SIG-M5 (cell line): Measurements from ENCODE around the gene GAS7.

Experiments
- DNase-seq: peaks from one replicate; lab custom pipeline; 2025; lab: John Stamatoyannopoulos, UW

The GAS7 gene

DNA sequence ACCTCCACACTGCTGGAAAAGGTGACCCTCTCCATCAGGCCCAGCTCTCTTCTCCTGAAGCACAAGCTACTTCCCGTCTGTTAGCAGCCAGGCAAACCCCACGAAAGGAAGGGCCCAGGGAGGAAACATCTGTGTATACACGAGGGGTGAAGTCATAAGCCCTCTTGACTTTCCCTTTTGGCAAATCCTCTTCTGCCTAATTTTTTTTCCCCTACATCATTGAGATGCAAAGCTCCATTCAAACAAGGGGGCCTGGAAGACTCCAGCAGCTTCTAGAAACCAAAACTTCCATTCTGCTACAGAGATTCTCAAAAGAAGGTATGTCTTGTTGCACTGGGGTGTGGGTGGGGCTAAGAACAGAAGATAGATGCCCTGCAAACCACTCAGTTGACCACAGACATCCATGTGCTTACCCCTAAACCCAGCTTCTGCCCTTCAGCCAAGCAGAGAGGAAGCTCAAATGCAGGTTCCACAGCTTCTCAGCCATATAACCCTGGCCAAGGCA lies 147.8 kb downstream of the GAS7 start:
- no peak for DNase-seq

DNA sequence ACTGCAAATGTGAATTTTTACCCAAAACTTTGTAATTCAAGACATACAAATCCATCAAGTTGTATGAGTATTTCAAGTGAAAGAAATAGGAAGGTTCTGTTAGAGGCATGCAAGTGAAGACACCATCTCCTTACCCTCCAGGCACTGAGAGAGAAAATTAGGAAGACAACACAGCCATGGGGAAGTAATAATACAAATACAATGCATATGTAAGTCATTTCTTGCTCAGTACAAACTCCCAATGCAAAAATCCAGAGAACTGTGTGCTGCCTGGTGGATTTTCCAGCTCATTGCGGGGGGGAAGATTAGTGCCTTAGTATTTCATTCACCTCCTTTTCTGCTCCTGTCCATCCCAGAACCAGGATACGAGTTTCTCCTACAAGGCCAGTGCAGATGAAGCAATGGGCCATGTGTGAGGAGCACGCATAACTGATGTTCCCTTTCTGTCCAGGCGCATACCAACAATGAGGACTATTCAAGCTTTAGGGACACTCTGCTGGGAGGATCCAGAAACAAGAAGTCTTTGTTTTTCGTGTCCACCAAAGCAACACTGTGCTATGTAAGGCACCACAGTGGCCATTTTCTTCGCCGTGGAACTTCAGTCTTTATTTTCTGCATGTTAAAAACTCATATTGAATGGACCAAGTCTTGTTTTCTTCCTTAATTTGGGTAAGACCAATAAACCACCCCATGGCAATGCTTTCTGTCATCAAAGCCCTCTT lies 149.6 kb downstream of the GAS7 start:
- DNase-seq: no peak

DNA sequence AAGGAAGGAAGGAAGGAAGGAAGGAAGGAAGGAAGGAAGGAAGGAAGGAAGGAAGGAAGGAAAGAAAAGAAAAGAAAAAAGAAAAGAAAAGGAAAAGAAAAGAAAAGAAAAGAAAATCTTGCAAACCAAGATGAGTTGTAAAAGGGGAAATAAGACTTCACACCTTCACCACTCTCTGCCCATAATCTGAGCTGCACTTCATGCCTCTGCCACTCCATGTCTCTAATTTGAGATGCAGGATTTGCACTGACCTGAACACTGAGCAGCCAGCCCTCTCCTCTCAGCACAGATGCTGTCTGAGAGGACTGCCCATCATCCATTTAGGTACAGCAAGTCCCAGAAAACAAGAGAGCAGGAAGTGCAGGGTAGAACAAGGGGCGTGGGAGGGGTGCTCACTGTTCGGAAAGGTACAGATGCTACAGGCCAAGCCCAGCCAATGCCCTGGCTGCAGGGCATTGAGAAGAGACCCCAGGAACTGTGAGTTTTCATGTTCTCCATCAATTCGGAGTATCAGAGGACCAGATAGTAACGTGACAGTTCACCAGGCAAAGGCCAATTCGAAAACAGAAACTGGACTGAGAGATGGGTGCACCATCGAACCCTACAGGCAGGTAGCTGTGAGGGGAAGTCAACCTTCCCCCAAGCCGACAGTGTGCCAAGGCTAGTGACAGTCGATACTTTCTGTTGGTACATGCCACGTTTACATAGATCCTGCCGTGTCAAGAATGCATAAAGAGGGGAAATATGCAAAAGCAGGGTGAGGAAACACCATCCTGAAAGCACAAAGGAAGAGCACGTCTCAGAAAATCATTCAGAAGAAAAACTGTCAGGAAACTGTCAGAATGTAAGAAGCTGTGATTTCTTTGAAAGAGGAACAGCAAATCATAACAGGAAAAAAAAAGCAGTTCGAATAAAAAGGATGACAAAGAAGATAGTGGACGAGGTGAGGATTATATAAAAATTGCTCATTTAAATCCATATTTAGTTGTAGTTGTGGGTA lies 151.3 kb downstream of the GAS7 start:
- DNase-seq: no peak

DNA sequence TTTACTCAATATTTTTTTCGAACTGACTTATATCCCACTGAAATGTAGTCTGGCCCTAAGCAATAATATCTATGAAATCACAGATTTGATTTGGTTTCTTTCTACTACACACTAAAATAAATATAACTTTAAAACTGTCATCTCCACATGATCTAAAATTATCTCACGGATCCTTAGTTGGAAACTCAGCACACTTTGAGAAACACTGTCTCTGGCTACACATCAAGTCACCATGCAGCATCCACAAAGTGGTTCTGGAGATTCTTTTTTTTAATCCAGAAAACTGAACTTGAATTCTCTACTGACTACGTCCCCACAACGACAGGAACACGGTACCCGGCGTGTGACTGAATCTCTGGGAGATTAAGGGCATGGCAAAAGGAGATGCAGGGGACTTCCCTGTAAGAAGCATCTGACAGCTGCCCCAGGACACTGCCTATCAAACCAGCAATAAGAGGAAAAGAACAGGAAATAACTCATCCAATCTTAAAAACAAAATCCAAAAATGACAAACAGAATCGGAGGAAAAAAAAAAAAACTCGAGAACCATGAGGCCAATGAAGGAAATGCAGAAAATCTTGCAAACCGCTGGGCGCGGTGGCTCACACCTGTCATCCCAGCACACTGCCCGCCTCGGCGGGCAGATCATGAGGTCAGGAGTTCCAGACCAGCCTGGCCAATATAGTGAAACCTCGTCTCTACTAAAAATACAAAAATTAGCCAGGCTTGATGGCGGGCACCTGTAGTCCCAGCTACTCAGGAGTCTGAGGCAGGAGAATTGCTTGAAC lies 152.3 kb downstream of the GAS7 start:
- no peak for DNase-seq

DNA sequence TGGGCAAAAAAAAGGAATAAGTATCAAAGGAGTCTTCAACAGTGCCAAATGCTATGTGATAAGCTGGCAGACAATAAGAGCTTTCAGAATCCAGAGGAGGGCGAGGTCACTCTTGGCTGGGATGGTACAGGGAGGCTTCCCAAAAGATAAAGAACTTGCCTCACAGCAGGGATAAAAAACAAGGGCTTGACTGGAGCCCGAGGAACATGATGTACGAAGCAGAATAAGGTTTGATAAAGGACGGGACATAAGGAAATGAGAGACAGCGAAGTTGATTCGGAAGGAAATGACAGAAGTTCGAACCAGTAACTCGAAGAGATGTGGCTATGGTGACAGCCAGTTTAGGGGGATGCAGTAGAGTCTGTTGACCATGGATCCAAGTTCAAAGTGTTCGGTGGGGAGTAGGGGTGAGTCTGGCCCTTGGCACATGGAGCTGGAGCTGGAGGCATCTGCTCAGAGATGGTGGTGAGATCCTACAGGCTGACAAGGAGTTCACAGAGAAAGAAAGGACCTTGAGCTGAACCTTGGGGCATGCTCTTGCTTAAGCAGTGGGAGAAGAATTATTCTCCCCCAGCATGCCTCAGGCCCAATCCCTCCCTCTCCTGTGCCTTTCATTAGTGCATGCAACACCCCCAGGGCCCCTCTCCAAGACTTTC lies 155.7 kb downstream of the GAS7 start:
- no peak for DNase-seq

DNA sequence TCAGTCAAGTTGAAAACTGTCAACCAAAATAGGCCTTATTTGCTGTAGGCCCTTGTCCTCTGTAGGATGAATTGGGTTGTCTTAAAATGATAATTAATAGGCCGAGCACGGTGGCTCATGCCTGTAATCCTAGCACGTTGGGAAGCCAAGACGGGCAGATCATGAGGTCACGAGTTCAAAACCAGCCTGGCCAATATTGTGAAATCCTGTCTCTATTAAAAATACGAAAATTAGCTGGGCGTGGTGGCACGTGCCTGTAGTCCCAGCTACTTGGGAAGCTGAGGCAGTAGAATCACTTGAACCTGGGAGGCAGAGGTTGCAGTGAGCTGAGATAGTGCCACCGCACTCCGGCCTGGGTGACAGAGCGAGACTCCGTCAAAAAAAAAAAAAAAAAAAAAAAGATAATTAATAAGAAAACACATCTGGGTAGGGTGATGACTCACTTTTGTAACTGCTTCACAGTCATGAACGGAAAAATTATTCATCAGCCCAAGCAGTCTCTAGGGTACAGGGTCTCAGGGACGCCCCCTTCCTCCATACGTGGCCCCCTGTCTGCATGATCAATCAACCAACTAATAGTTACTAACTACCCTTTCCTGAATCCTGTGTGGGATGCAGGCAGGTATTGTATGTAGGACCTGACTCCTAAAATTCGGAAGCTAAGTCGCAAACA lies 156.4 kb downstream of the GAS7 start:
- no peak for DNase-seq

DNA sequence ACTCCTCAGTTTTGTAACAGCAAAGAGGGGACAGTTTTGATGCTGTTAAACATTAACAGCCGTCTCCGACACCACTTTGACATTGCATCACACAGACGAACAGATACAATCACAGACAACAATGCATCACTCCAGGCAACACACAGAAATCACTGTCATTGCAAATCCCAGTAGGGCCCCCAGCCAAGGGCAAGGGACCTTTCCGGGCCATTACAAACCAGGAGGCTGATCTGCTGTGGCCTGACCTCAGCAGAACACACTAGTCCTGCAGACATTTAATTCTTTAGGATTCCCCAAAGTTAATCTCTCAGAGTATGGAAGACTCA lies 157.2 kb downstream of the GAS7 start:
- no peak for DNase-seq

DNA sequence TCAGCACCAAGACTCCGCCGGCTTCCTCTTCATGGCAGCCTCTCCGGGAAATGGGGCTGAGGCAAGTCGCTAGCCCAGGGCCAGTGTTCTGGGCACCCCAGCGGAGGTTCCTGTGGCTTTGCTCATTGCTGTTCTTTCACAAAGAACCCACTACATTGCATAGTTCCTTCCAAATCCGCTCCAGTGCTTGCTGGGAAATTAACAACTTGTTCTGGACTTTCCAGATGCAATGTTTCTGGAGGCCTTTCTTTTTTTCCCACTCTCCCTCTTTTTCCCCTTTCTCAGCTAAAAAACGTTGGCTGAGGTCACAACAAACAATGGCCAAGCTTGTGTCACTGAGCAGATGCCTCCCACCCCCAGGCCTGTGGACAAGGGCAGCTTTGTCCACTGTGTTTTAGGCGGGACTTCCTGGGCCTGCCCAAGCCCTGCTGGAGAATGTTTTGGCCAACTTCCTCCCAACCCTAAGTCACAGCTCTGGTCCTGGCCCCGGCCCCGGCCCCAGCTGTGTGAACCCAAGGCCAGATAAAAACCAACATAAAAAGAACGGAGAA lies 161.8 kb downstream of the GAS7 start:
- no peak for DNase-seq

DNA sequence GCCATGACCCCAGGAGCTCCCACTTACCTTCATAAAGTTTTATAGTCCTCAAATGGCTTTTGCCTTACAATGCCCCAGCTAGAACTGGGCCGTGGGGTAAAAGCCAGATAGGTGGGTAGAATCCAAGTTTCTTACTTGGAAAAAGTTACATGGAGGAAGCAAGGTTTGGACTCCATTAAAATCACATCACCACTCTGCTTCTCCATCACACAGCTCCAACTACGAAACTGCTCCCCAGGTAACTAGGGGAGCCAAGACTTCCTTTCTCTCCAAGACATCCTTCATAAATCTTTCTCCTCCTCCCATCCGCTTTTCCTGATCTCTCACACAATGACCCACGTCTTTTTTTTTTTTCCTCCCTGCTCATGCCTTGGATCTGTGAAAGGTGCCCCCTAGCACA lies 162.5 kb downstream of the GAS7 start:
- DNase-seq: no peak

DNA sequence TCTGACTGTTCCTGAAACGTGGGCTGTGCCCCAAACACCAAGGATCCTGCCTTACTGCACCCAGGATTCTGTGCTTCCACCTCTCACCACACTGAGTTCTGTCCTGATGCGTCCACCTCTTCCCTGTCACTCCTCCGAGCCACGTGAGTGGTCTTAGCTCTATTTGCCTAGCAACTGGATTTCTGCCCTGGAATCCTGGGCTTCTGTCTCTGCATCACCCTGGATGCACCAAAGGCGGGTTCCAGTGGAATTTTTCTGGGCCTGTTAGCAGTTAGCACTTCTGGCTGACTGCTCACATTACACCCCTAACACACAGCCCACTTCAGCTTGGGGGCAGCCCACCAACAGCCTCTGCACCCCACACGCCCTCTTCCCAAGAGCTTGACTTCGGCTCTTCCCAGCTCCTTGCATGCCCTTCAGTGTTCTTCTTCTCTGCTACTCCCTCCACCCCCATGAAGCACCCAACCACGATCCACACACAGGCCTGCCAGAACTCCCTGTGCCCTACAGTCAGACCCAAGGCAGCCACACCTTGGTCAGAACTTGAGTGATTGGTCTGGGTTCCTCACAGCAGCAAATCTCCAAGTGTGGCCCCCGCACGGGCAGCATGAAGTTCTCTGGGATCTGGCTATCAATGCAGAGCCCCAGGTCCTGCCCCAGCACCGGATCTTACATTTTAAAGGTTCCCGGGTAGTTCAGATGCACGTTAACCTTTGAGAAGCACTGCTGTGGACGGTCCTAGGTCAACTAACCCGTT lies 163.5 kb downstream of the GAS7 start:
- DNase-seq: no peak

DNA sequence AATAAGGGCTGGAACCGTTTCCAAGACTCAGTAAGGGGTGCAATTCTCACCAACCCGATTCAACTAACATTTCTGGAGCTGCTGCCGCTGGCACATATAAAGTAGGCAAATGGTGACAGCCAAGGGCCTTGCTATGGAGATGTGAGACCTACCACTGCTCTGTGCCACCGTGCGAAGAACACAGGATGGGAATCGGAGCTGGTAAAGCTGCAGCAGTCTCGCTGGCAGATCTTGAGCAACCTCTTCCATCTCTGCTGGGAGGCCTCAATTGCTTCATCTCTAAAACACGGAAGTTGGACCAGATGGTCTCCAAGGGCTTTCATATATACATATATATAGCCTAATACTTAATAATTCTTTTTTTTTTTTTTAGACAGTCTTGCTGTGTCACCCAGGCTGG lies 164.4 kb downstream of the GAS7 start:
- peak; percentile 72 for DNase-seq

DNA sequence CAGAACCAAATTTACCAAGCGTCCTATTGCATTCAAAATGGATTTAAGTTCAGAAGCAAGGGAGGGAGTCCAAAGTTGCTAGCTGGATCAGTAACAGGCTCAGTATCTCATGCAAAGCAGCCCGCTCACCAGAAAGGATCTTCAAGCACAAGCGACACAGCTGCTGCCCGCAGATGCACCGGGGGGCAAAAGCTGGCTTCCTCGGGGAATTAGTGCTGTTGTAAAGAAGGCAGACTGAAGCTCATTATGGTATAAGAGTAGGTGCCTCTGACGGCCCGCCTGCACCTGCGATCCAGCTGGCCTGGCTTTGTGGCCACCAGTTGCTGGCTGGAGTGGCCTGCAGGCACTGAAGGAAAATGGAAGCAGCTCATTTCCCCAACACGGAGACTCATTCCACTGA lies 165.0 kb downstream of the GAS7 start:
- no peak for DNase-seq

DNA sequence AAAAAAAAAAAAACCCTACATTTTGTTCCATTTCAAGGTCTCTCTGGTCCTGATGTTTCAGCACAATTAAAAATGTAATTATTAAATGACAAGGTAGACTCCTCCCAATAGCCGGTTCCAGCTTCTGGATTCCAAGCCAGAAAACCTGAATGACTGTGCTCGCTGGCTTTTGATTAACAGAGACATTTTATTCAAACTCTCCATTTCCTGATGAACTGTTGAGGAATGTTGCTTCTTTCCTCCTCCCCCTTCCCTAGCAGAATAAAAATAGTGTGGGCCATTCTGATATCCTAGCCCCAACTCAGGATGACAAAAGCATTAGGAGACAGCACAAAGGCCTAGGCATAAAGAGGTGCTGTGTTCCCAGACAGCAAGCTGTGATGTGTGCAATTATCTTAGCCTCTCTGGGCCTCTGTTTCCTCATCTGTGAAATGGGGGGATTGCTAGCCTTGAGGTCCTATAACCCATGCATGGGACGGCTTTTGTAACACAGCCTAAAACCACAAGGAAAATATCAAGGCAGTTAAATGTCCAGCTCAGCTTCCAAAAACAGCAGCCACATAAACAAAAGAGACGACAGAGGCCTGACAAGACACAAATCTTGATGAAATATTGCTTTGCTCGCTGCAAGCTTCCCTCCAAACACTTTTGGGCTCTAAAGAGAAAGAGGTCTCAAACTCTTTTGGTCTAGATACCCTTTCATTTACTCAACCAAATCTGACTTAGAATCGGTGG lies 166.1 kb downstream of the GAS7 start:
- no peak for DNase-seq

DNA sequence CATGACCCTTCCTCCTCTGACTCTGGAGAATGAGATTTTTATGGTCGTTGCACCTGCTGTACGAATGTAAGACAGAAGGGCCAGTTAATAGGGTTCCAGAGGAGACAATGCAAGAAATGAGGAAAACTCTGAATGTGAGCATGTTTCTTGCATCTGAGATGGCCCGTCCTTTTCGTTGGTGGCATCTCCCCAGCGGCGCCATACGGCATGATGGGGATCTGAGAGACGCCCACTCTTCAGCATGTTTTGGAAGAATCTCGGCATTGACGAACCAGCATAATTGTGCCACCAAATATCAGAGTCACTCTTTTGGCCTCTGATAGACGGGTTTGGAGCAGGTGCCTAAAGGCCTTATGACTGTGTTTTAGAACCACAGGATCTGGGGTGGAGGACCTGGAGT lies 166.8 kb downstream of the GAS7 start:
- DNase-seq: no peak

DNA sequence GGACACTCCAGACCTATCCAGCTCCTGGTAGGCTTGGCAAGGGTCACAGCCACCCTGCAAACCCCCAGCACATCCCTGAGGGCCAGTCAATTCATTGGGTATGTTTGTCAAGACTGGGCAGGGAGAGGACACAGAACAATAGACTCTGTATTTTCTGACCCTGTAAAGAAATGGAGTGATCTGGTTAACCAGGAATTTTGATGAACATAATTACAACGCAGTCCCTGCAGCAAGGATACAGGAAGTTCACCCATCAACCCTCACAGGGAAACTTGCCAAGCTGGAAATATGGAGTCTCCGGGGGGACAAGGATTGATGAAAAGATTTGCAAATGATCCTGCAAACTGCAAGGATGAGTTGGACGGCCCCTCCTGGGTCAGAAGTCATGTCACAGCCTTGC lies 167.3 kb downstream of the GAS7 start:
- no peak for DNase-seq

DNA sequence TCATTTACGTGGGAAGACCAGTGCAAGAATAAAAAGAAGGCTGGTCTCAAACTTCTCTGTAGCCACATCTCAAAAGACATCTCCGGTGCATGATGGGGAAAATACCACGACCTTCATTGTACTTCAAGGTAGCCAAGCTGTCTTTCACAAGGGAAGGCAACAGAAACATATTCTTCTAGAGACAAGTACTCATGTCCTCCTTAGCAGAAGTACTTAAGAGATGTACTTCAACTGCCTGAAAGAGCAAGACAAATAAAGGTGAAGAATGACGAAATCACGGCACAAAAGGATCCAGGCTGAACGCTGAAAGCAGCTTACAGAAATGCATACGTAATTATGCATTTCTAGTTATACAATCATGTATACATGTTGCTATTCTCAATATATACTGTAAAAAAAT lies 169.3 kb downstream of the GAS7 start:
- no peak for DNase-seq

DNA sequence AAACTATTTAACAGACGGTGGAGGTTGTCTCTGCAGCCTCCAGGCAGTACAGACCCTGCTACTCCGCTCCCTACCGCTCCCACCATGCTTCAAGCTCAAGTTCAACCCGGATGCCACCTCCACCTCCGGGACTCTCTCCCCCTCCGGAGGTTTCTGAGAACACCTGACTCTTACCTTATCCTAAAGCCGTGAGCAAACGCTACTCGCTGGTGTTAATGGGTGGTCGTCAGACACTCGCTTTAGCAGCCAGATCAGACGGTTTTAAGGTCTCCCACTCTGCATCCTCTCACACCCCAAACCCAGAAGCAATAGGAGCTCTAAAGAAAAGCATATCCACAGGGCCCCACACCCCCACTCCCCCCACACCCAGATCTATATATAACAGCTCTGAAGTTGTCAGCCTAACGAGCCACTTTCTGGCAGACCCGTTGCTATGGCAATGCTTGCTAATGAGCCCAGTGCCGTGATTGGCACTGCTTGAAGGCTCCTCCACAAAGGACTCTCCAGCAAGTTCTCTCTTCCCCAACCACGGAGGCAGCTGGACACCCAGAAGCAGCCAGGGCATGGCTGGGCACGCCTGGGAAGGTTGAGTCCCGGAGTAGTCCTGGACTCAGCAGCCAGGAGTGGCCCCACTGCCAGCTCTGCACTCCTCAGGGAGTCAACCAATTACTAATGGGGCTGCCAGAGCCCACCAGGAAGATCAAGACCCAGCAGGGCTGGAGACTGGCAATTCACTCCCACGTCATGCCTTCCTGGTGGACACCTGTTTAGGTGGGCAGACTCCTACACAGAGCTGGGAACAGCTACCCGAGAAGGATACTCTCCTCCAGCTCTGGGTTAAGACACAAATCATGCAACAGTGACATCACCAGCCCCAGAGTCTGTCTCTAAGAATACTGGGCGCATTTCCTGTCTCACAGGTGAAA lies 172.2 kb downstream of the GAS7 start:
- no peak for DNase-seq

DNA sequence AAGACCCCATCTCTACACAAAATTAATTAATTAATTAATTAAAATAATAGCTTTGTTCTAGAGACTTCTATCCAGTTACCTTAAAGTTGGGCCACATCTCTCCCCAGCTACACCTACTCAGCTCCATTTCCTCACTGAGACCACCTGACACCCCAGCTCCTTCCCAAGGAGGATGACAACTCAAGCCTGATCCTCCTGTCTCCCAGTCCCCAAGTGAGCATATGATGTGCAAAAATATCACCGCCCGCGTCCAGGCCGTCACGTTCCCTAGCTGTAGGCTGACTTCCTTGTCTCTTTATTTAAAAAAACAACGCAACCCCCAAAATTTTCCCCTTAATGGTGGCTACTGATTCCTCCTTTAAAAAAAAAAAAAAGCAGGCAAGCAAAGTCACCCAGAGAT lies 173.2 kb downstream of the GAS7 start:
- DNase-seq: no peak
